Neutrophil (primary cell): ENCODE results near the gene VTI1A.

Experiments
- H3K27ac ChIP-seq: fragments of 200-600 bp; sonication (generic); 2 replicates; pipeline ENCODE4 v1.5.1; 2016; ENCODE audit warnings: mild to moderate bottlenecking, moderate library complexity
- H3K27me3 ChIP-seq: fragments of 200-600 bp; sonication (generic); 2 replicates; pipeline ENCODE4 v1.6.0; 2016; ENCODE audit warnings: mild to moderate bottlenecking
- H3K36me3 ChIP-seq: fragments of 200-600 bp; sonication (generic); 2 replicates; pipeline ENCODE4 v1.5.1; 2017
- H3K4me1 ChIP-seq, 2 experiments: fragments of 200-600 bp in 1 of 2; sonication (generic) in 1 of 2; 1 replicate in 1 of 2; 2 replicates in 1 of 2; pipeline versions ENCODE4 v1.5.1 to v1.6.1; 2013 to 2016; ENCODE audit warnings: low read depth in 1 of 2, low read length in 1 of 2, mild to moderate bottlenecking in 1 of 2, moderate library complexity in 1 of 2; ENCODE audit not compliant: control insufficient read depth in 1 of 2, insufficient read depth in 1 of 2
- H3K4me3 ChIP-seq, 2 experiments: fragments of 200-600 bp in 1 of 2; sonication (generic) in 1 of 2; 1 replicate in 1 of 2; 2 replicates in 1 of 2; pipeline ENCODE4 v1.5.1; 2013 to 2016; ENCODE audit warnings: low read depth in 1 of 2, low read length in 1 of 2, mild to moderate bottlenecking in 1 of 2, moderate library complexity in 1 of 2
- H3K9me3 ChIP-seq: fragments of 200-600 bp; sonication (generic); 2 replicates; pipeline ENCODE4 v1.5.1; 2016
- TF ChIP-seq, protein P1 (sequence below): fragments of 200-600 bp; sonication (generic); IDR thresholded peaks from 2 replicates; pipeline ENCODE4 v1.5.1; 2016; ENCODE audit warnings: antibody characterized with exemption

Gene VTI1A

DNA sequence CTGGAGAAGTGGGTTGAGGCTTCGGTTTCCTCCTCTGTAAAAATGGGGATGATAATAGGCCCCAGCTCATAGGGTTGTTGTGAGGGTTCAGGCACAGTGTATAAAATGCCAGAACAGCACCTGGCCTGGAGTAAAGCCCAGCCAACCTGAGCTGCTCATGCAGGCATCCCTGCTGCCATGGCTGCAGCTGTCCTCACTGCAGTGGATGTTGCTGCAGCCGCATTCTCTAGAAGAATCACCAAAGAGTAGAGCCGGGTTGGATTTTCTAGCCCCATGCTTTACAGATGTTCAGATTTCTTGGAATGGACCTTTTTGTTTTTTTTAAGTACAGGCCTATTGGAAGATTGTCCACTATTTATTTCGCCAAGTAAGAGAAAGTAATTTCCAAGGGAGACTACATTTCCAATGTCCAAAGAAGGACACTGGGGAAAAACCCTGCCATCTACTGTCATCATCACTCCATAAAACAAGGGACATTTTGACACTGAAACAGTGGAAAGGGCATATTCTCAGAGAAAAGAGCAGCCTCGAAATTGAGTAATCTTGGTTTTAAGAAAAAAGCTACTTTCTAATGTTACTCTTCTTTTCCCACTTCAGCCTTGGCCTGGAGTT lies 355.5 kb downstream of the VTI1A start:
- H3K27me3 ChIP-seq, result no peaks in the 10 kb centered on the region
- no peaks in the 10 kb centered on the region for H3K36me3 ChIP-seq
- H3K4me1 ChIP-seq, result no peaks in the 10 kb centered on the region
- TF ChIP-seq, protein P1, sequence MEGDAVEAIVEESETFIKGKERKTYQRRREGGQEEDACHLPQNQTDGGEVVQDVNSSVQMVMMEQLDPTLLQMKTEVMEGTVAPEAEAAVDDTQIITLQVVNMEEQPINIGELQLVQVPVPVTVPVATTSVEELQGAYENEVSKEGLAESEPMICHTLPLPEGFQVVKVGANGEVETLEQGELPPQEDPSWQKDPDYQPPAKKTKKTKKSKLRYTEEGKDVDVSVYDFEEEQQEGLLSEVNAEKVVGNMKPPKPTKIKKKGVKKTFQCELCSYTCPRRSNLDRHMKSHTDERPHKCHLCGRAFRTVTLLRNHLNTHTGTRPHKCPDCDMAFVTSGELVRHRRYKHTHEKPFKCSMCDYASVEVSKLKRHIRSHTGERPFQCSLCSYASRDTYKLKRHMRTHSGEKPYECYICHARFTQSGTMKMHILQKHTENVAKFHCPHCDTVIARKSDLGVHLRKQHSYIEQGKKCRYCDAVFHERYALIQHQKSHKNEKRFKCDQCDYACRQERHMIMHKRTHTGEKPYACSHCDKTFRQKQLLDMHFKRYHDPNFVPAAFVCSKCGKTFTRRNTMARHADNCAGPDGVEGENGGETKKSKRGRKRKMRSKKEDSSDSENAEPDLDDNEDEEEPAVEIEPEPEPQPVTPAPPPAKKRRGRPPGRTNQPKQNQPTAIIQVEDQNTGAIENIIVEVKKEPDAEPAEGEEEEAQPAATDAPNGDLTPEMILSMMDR, result no peak
- no peaks in the 10 kb centered on the region for H3K9me3 ChIP-seq
- no peak overlapping the region for H3K27ac ChIP-seq
- no peak overlapping the region for H3K4me3 ChIP-seq

DNA sequence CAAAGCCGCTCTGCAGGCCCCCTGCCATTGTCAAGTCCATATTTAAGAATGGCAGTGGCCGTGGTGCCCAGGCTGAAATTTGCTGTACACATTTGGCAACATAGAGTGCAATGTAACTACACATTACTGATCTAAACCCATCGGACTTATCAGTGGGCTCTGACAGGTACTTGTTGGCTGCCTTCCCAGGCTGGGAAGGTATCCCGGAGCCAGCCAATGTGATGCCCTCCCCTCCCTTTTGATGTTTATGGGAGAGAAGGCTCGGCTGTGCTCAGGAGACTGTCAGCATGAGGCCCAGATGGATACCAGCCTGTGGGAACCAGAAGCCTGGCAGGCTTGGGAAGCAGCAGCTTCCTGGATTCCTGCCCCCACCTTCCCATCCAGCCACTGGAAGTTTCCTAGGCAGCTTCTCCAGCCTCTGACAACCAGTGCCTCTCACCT lies 357.0 kb downstream of the VTI1A start:
- Histone ChIP-seq H3K36me3 (no peaks in the 10 kb centered on the region), H3K4me1 (no peaks in the 10 kb centered on the region), H3K27me3 (no peaks in the 10 kb centered on the region), H3K9me3 (no peaks in the 10 kb centered on the region), H3K4me3 (no peak overlapping the region), H3K27ac (no peak overlapping the region)
- TF ChIP-seq, protein P1, result no peak

DNA sequence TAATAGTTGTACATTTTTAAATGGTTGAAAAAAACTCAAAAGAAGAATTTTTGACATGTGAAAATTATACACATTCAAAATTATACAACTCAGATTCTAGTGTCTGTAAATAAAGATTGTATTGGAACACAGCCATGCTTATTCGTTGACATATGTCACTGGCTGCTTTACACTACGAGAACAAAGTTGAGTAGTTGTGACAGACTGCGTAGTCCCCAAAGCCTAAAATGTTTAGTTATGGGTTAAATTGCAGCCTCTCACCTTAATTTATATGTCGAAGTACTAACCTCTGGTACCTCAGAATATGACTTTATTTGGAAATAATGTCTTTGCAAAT lies 358.2 kb downstream of the VTI1A start:
- no peak overlapping the region for H3K27ac ChIP-seq
- no peaks in the 10 kb centered on the region for H3K4me1 ChIP-seq
- H3K36me3 ChIP-seq, result no peaks in the 10 kb centered on the region
- TF ChIP-seq, protein P1, result no peak
- H3K4me3 ChIP-seq, result no peak overlapping the region
- H3K9me3 ChIP-seq, result no peaks in the 10 kb centered on the region
- H3K27me3 ChIP-seq, result no peaks in the 10 kb centered on the region

DNA sequence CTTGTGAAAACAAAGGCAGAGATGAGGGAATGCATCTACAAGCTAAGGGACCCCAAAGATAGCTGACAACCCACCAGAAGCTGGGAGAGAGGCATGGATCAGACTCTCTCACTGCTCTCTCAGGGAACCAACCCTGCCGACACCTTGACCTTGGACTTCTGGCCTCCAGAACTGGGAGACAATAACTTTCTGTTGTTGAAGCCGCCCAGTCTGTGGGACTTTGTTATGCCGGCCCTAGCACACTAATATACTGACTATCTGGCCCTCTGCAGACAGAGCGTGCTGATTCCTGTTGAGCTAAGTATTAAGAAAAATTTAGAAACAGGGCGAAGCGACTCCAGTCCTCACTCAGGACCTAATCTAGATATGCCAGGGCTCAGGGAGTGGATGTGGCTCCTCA lies 358.7 kb downstream of the VTI1A start:
- Histone ChIP-seq H3K4me3 (no peak overlapping the region), H3K4me1 (no peaks in the 10 kb centered on the region), H3K36me3 (no peaks in the 10 kb centered on the region), H3K9me3 (no peaks in the 10 kb centered on the region), H3K27ac (no peak overlapping the region), H3K27me3 (no peaks in the 10 kb centered on the region)
- TF ChIP-seq, protein P1, result no peak

DNA sequence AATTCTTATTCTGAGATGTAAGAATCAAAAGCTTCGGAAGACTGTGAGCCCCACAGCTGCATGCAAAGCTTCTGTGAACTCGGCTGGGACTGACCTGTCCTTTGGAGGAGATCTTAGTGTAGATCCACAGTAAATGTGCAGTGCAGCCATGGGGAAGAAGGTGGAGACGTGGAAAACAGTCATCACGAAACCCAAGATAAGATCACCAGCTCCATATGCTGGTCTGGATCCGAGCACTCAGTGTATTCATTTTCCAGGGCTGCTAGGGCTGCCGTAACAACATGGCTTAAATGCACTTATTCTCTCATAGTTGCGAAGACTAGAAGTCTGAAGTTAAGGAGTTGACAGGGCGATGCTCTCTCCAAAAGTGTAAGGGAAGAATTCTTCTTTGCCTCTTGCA lies 360.0 kb downstream of the VTI1A start:
- Histone ChIP-seq H3K9me3 (no peaks in the 10 kb centered on the region), H3K36me3 (no peaks in the 10 kb centered on the region), H3K4me1 (no peaks in the 10 kb centered on the region), H3K27ac (no peak overlapping the region), H3K27me3 (no peaks in the 10 kb centered on the region), H3K4me3 (no peak overlapping the region)
- TF ChIP-seq, protein P1, result no peak

DNA sequence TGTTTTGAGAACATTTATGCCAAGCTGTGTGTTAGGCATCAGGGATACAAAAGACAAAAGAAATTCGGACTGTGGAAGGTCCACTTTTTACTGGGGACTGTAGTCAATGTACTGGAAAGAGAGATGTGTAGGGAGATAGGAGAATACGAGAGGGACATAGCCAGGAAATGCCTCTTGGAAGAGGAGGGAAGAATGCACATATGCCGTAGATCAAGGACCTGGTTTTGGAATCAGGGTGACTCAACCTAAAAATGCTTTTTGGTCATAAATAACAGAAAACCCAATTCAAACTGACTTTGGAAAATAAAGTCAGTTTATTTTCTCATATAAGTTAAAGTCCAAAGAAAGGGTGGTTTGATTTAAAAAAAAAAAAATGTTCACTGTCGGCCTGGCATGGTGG lies 362.7 kb downstream of the VTI1A start:
- H3K27ac ChIP-seq, result no peak overlapping the region
- peaks cover 9% of the 10 kb centered on the region in 2 experiments for H3K4me1 ChIP-seq
- H3K27me3 ChIP-seq, result no peaks in the 10 kb centered on the region
- TF ChIP-seq, protein P1, result no peak
- H3K36me3 ChIP-seq, result no peaks in the 10 kb centered on the region
- no peak overlapping the region for H3K4me3 ChIP-seq
- H3K9me3 ChIP-seq, result no peaks in the 10 kb centered on the region
